GM21390 (cell line): ENCODE data around the gene SLC6A16.
A peak's percentile ranks its signal among the peaks of the same experiment; 100 is the strongest.
"Not testable (repeated sequence)": the region's sequence is repeated elsewhere in the genome, so short reads cannot be mapped to it uniquely, and the experiment has no call there.

Experiments
- ATAC-seq: cut with Tn5 transposase; IDR thresholded peaks from one replicate; pipeline ENCODE4 v1.9.1; 2021; ENCODE audit not compliant: unreplicated experiment

SLC6A16 gene

DNA sequence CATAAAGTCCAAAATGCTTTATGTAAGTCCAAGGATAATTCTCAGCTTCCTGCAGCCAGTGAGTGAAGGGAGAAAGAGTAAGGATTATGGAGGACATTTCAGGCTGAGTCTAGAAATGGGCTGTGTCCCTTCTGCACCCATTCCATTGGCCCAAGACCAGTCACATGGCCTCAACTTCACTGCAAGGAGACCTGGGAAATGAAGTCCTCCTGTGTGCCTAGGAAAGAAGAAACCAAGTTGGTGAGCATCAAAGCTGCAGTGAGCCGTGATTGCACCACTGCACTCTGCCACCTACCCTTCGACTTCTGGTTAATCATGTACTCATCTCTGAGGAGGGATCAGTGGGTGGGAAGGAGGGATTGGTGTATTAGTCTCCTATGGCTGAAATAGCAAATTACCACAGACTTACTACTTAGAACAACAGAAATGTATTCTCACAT is 6.6 kb upstream of the SLC6A16 start:
- ATAC-seq = peak; percentile 44

DNA sequence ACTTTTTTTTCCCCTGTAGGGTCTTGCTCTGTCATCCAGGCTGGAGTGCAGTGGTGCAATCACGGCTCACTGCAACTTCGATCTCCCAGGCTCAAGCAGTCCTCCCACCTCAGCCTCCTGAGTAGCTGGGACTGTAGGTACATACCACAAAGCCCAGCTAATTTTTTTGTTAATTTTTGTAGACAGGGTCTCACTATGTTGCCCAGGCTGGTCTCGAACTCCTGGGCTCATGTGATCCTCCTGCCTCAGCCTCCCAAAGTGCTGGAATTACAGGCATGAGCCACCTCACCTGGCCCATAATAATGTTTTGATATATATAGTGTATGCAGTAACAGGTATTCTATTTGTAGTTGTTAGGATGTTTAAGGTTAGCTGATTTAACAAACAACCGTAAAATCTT is 6.2 kb upstream of the SLC6A16 start:
- not testable (repeated sequence) for ATAC-seq

DNA sequence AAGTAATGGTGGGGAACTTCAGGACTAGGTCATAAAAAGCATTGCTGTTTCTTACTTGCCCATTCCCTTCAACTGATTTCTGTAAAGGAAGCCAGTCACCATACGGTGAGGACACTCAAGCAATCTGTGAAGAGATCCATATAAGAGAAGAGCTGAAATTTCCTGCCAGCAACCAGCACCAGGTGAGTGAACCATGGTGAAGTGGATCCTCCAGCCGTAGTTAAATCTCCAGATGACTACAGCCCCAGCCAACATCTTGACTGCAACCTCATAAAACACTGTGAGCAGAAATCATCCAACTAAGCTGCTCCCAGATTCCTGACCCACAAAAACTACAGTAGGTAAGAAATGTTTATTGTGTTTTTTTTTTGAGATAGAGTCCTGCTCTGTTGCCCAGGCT is 3.8 kb upstream of the SLC6A16 start:
- ATAC-seq = no peak

DNA sequence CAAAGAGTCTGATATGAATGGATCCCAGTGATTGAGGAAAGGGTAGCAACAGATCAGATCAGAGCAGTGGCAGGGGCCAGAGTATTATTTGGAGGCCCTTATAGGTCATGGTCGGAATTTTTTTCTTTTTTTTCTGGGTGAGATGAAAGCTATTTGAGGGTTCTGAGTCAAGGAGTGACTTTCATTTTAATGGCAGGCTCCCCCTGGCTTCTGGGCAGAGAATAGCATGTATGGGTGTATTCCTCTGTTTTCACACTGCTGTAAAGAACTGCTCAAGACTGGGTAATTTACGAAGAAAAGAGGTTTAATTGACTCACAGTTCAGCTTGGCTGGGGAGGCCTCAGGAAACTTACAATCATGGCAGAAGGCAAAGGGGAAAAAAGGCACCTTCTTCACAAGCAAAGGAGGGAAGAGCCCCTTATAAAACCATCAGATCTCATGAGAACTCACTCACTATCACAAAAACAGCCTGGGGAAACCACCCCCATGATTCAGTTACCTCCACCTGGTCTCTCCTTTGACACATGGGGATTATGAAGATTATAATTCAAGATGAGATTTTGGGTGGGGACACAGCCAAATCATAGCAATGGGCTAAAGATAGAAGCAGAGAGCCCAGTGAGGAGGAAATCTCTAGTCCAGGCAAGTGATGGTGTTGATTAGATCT is 3.0 kb upstream of the SLC6A16 start:
- ATAC-seq = no peak

DNA sequence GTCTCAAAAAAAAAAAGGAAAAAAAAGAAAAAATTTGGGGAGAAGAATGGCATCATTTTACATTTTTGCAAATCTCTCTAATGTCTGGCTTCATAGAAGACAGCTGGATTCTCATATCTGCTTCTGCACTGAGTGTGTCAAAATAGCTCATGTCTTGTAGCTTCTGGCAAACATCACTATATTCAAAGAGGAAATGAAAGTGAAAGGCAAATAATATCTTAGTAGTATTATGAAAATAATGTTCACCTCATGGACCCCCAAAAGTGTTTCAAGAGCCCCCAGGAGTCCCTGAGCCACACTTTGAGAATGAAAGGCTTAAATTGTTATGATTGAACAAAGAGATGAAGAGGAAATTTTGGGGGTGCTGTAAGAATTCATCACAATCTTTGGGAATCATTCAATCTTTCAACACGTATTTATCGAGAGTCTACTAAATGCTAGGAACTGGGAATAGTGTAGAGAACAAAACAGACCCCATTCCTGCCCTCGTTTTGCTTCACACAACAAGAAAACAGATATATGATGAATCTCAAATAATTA is 1.2 kb upstream of the SLC6A16 start:
- ATAC-seq = no peak

DNA sequence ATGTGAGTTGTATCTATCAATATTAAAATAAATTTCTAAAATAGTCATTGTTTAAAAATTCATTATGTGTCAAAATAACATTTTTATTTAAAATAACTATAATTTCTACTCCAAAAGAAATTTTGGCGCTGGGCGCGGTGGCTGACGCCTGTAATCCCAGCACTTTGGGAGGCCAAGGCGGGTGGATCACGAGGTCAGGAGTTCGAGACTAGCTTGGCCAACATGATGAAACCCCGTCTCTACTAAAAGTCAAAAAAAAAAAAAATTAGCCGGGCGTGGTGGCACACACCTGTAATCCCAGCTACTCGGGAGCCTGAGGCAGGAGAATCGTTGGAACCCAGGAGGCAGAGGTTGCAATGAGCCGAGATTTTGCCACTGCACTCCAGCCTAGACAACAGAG is 765 bp upstream of the SLC6A16 start:
- not testable (repeated sequence) for ATAC-seq

DNA sequence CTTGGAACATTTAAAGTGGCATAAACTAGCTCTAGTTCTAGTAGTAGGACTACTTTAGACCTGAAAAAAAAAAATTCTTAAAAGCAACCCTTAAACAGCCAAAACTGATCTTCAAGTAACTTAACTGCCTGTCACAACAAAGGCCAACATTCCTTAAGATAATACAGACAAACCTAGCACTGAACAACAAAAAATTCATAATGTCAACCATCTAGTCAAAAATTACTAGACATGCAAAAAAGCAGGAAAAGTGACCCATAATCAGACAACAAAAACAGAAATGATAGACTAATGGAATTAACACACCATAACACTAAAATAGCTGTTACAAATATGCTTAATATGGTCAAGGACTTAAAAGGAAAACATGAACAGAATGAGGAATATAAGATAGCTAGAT is 6.7 kb downstream of the SLC6A16 start:
- no peak for ATAC-seq

DNA sequence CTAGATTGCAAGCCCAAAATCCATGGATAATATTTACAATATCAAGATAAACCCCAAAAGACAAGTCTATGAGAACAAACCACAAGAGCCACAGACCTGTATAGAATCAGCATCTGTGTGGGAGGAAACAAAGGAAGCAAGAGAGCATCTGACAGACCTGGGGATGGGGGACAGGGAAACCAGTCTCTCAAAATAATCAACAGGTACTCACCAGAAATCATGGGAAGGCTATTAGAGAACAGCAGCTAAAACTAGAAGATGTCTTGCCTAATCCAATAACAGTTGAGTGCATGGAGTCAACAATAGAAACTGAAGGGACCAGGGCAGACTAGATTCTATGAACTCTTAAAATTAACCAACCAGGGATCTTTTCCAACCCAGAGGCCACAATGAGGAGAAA is 8.7 kb downstream of the SLC6A16 start:
- ATAC-seq = no peak

DNA sequence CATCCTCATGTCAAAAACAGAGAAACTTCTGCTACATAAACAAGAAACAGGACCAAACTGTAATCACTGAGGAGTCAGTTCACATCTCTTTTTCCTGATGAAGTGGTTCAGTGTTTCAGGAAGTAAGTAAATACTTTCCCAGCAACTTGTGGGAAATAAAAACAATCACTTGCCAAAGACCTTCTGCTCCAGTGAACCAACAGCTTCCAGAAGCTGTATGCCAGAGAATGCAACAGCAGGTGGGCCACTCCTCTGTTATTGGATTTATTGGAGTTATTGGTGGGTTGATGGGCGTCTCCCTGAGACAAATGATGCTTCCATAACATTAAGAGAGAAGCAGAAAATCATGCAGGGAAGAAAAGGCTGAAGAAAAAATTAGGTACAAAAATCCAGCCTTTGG is 9.9 kb downstream of the SLC6A16 start:
- no peak for ATAC-seq

DNA sequence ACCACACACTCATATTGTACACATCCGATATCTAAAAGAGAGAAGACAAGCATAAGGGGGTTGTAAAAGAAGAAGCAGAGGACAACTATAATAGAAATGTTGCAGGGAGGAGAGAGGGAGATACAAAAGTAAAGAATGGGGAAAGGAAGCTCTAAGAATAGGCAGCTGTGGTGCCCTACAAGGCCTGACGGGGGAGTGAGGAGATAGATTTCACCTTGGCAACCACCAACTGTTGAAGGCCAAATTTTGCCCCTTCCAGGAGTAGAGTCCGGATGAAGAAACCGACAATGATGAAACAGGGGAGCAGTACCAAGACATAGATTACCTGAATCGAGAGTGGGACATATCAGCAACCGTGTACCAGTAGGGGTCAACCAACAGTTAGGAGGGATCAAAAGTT is 15.9 kb downstream of the SLC6A16 start:
- ATAC-seq = no peak

DNA sequence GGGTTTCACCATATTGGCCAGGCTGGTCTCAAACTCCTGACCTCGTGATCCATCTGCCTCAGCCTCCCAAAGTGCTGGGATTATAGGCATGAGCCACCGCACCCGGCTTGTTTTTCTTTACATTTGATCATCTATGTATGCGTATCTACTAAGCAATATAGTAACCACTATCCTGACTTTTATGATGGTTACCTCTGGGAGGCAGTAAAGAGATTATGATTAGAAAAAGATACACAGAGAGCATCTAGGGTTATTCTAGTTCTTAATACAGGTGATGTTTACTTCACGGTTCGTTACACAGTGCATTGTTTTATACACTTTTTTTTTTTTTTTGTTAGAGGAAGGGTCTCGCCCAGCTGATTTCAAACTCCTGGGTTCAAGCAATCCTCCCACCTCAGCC is 18.3 kb downstream of the SLC6A16 start:
- ATAC-seq = not testable (repeated sequence)

DNA sequence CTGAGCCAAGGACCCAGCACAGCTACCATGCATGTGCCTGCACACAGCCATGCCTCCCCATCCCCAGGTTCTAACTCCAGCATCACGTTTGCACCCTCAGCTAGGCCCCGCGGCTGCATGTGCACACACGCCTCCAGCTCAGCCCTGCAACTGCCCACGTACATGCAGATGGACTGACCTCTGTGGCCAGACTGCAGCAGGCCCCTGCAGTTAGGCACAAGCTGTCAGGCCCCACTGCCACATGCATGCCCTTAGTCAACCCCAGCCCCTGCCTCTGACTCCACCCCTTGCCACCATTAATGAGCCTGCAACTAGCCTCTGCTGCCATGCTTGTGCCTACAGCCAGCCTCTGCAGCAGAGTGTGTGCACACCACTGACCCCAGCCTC is 23.1 kb downstream of the SLC6A16 start:
- ATAC-seq = no peak

DNA sequence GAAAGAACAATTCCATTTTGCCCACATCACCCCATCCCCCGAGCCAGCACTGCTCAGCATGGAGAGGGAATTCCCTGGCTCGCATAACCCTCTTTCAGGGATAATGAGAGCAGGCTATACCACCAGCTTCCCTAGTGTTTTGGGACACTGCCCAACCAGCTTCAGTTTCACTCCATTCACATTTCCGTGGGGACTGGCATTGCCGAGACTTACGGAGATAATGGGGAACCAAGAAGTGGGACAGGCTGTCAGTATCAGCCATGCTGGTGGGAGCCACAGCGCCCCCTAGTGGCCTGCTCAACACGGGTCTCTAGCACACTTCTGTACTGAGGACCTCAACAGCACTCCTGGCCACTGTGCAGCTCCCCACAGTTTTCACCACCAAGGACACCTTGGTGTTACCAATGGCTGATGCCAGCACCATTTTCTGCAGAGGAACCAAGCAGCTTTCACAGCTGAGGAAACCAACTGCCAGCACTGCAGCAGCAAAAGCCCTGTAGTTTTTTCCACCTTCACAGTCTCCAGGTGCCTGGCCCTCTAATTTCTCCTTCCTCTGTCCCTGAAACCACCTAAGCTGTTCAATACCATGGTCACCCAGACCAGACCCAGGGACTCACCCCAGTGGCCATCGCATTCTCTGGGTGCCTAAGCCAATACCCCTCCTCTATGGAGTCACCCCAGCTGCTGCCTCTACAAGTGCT is 23.7 kb downstream of the SLC6A16 start:
- no peak for ATAC-seq

DNA sequence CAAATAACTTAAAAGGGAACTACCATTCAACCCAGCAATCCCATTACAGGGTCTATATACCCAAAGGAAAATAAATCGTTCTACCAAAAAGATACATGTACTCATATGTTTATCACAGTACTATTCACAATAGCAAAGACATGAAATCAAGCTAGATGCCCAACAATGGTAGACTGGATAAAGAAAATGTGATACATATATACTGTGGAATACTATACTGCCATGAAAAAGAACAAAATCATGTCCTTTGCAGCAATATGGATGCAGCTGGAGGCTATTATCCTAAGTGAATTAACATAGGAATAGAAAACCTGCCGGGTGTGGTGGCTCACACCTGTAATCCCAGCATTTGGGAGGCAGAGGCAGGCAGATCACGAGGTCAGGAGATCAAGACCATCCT is 26.3 kb downstream of the SLC6A16 start:
- ATAC-seq = not testable (repeated sequence)

DNA sequence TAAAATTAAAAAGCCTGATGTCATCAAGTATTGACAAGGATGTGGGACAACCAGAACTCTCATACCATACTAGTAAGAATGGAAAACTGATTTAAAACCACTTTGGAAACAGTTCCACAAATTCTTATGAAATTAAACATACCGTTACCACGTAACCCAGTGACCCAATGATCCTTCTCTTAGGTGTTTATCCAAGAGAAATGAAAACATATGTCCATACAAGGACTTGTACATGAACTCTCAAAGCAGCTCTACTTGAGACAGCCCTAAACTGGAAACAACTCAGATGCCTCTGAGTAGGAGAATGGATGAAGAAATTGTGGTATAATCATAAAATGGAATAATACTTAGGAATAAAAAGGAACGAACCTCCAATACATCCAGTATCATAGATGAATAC is 27.6 kb downstream of the SLC6A16 start:
- ATAC-seq = no peak

DNA sequence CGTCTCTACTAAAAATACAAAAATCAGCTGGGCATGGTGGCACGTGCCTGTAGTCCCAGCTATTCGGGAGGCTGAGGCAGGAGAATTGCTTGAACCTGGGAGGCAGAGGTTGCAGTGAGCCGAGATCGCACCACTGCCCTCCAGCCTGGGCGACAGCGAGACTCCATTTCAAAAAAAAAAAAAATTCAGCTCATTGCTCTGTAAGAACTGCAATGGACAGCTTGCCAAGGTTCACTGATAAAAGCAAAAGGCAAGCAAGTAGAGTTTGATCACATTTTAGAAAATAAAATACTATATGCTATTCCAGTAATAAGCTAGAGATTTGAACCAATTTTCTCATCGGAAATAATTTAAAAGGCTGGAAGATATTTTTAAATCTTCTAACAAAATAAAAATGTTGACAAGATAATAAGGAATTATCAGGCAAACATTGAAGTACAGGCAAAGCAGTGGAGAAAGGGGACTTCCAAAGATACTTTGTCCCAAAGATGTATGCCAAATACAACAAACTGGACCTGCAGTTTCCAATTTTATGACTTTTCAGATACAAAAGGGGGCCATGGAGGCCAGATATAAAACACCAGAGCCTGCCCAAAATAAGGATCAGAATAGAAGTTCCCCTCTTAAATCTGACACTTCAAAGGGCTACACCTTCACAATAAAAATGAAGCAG is 29.6 kb downstream of the SLC6A16 start:
- no peak for ATAC-seq

DNA sequence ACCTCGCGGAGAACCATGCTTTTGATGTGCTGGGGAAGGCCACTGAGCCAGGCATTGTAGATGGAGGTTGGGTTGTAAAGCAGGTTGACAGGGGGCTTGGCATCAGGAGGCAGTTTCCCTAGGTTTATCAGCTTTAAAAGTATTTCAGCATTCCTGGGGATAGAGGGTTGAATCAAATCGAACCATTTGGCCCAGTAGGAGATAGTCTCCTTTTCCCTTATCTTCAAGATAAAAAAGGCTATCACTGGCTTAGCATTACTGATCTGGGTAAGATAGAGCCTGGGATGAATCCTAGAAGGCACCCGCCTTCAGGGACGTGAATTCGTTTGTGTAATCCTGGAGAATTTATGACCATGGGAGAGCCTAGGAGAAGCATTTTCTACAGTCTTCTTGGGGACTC is 30.6 kb downstream of the SLC6A16 start:
- ATAC-seq = no peak

DNA sequence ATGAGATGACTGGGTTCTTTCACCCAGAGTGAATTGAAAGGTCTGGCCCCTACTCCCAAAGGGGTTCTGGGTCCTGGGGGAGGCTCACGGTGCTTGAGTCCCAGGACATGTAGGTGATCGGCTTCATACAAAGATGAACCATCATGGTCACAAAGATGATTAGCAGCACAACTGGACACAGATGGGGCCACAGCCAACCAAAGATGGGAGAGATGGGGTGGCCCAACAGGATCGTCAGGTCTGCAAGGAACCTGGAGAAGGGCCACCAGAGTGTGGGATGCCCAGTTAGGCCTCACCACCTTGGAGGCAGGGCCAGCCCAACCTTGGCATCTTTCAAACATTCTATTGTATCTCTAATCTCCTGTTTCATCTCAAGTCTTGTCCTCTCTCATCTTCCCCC is 34.5 kb downstream of the SLC6A16 start:
- no peak for ATAC-seq

DNA sequence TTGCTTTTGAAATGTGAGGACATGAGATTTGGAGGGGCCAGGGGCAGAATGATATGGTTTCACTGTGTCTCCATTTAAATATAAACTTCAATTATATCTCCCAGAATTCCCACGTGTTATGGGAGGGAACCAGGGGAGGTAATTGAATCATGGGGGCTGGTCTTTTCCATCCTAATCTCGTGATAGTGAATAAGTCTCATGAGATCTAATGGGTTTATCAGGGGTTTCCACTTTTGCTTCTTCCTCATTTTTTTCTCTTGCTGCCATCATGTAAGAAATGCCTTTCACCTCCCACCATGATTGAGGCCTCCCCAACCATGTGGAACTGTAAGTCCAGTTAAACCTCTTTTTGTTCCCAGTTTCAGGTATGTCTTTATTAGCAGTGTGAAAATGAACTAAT is 35.7 kb downstream of the SLC6A16 start:
- ATAC-seq = not testable (repeated sequence)

DNA sequence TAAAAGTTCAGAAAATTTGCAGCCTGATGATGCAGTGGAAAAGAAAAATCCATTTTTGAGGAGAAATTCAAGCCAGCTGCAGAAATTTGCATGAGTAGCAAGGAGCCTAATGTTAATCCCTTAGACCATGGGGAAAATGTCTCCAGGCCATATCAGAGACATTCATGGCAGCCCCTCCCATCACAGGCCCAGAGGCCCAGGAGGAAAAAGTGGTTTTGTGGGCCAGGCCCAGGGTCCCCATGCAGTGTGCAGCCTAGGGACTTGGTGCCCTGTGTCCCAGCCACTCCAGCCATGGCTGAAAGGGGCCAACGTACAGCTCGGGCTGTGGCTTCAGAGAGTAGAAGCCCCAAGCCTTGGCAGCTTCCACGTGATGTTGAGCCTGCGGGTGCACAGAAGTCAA is 36.8 kb downstream of the SLC6A16 start:
- ATAC-seq = not testable (repeated sequence)

DNA sequence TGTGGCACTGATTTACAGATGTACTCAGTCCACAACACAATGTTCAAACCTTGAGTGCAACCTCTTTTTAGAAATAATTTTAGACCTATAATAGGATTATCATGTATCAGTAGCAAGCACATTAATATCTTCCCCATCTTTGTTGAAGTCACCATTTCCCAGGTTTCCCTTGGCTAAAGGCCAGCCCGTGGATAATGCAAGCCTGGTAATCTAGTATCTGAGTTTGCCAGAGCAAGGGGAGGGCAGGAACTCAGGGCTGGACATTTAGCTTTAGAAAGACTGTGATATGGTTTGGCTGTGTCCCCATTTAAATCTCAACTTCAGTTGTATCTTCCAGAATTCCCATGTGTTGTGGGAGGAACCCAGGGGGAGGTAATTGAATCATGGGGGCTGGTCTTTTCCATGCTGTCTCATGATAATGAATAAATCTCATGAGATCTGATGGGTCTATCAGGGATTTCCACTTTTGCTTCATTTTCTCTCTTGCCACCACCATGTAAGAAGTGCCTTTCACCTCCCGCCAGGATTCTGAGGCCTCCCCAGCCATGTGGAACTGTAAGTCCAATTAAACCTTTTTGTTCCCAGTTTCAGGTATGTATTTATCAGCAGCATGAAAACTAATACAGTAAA is 37.7 kb downstream of the SLC6A16 start:
- ATAC-seq = no peak

DNA sequence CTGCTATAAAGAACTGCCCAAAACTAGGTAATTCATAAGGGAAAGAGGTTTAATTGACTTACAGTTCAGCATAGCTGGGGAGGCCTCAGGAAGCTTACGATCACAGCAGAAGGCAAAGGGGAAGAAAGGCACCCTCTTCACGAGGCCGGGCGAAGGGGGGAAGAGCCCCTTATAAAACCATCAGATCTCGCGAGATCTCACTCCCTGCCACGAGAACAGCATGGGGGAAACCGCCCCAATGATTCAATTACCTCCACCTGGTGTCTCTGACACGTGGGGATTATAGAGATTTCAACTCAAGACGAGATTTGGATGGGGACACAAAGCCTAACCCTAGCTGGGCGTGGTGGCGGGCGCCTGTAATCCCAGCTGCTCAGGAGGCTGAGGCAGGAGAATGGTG is 42.8 kb downstream of the SLC6A16 start:
- ATAC-seq = no peak
